Adipose tissue (tissue), 3 donors: ENCODE data around the gene PTN. TPM values are rescaled to one million over a fixed set of nuclear protein-coding genes. Genes with fewer than 3 reads are reported as not detected.

ENCODE experiments used
- H3K27ac ChIP-seq: one replicate; pipeline ENCODE4 v1.5.1; 2013; ENCODE audit warnings: low read depth, low read length
- WGBS, 3 donors: extraction: QIAGEN DNeasy Blood & Tissue Kit; methylation state at CpG; one replicate each; pipeline ENCODE4 v1.1.7; 2013; 5-methylcytosine and 5-hydroxymethylcytosine counted together
- polyA plus RNA-seq, 3 donors: library from polyadenylated mRNA; stranded (reverse); fragments of 200-250 nt; gene quantifications; one replicate each; pipeline ENCODE4 v1.2.3, GENCODE V29; 2013
- donor health status: healthy with polysubstance abuse.
- donor health status: Bipolar disorder and iron deficiency.
- donor health status: healthy.

The PTN gene
- polyA plus RNA-seq, 3 donors: 1.8 to 19.0 (median 10.6) TPM

DNA sequence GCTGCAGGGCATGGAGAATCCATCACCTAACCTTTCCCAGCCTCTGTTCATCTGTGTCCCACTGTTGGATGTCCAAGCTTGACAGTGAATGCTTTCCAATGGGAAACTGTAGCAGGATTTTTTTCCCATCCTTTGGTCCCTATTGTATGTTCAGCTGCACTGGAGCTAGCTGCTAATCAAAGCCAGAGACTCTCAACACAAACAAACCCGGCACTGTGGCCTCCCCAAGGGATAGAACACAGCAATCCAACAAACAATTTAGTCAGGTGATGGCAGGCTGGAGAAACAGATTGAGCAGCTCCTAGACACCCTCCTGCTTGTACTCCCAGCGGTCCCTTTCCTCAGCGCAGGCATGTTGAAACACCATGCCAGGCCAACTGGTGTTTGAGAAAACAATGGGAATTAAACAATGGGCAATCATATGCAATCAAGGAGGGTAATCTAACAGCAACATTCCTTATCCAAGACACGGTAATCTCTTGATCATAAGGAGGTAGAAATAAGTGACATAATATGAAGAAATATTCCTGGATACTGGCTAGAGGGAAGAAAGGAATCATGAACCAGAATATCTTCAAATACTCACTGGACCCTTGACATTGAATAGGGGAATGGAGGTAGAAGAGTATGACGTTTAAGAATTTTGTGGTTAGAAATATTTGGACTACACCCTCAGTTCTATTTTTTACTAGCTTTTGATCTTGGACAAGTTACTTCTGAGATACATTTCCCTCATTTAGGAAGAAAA lies 15.0 kb downstream of the PTN start:
- WGBS, 3 donors: 32 to 62% (median 44%) methylated on average over 5 of the region's 5 CpGs
- H3K27ac ChIP-seq: no peak overlapping the region

DNA sequence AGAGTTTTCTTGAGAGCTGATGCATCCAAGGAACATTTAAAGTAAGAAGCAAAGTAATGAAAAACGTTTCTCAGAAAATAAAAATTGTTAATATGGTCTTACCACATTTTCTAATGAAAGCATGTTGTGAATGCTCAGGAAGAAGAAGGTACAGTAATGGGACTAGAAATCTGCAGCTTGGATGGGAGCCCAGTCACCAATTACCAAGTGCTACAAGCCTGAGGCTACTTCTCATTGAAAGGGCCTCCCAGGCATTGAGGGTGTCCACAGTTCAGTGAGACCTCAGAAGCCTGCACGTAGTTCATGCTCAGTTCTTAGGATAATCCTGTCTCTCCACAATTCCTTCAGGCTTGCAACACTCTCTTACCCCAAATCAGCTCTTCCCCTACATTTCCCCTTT lies 17.6 kb downstream of the PTN start:
- H3K27ac ChIP-seq: no peak overlapping the region
- 61 to 67% (median 62%) methylated on average over 2 of the region's 2 CpGs for WGBS, 3 donors

DNA sequence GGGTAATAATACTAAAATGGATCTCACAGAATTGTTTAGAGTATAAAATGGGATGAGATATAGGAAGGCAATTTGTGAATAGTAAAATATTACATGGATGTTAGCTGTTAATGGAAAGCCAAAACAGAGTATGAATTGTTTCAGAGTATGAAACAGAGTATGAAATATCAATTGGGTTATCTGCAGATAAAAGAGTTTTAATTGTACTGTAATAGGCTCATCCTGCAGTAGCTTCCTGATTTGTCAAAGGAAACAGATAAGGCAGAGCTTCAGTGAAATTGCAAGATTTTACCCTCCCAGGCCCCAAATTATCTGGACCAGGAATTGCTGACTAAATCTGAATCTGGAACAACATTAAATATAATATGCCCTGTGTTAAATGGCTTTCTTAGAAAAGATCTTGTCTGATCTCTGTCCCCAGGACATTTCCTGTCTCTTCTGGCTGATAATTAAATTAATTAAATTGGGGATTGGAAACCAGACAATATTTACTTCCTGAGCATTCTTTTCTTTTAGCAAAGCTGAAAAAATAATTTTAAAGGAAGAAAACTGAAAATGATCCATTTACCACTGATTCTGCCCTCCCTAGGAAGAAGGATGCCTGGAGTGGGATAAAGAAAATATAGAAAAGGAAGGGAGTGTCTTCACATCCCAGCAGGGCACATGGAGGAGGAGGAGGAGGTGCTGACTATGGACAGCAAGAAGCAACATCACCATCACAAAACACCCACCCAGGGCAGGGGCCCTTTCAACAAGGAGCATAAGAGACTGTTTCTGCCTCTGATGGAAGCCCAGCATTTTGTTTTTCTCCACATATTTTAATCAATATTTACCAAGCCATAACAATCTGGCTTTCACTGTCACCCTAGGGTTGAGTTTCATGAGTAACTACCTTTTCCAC lies 18.5 kb downstream of the PTN start:
- no peak overlapping the region for H3K27ac ChIP-seq

DNA sequence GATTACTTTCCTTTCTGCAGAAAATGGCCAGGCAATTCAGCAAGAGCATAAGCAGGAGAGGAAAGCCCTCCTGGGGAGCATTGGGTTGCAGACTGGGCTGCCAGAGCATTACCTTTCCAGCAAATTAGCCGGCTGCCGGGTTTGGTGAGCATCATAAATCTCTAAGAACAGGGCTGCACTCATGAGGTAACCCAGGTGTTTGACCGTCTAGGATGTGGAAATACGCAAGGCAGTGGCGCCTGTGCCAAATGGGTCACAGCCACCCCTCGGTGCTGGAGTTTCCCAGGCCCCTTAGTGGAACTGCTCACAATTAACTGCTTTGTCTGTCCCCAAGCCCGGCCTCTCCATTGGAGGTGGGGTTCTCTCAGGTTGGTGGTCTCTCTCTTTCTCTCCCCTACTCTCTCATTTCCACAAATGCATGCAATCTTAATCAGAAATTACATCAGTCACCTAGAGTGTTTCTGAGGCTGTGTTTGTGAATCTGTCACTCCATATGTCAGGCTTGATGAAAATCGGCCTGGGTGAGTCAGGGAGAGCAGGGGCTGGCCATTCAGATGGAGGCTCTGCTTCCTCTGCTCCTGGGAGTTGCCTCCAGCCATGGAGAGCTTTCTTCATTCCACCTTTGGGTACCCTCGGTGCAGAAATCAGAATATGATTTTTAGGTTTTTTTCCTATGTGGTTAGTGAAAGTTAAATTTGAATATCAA lies 26.7 kb downstream of the PTN start:
- 78 to 80% (median 80%) methylated on average over 9 of the region's 9 CpGs for WGBS, 3 donors

DNA sequence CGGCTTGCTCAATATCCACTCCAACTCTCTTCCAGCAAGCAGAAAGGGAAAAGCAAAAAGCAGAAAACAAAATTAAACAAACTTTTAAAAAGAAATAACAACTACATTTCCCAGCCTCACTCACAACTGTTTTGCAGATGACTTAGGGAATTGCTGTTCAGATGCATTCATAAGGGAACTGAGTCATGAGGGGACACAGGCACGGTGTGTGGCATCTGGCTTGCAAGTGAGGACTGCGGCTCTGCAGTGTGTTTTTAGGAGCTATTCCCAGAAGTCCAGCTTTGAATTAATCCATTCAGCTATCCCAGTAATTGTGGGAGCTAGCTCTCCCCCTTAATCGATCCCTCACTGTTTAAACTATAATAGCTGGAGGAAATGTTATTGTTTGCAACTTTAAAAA lies 30.3 kb downstream of the PTN start:
- H3K27ac ChIP-seq: no peak overlapping the region
- 64 to 74% (median 66%) methylated on average over 4 of the region's 4 CpGs for WGBS, 3 donors

More for the DNA sequence above, 26.7 kb downstream of the PTN start:
- H3K27ac ChIP-seq: no peak overlapping the region

DNA sequence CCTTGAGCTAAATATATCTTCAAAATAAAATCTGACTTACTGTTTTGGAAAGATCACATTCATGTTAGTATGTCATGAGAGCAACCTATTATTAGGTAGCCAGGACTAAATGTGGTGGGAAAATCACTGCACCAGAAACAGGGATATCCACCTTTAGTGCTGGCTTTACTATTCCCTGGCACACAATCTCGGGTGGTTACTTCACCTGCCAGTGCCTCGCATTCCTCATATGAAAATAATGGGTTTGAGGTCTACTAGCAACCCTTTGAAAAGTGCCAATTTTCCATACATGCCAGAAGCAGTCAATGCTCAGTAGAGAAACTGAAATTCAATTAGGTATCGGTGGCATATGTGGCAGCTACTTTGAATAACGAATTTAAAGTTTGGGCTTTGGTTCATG lies 36.8 kb downstream of the PTN start:
- 74 to 79% (median 76%) methylated on average over 4 of the region's 4 CpGs for WGBS, 3 donors
- H3K27ac ChIP-seq: no peak overlapping the region

DNA sequence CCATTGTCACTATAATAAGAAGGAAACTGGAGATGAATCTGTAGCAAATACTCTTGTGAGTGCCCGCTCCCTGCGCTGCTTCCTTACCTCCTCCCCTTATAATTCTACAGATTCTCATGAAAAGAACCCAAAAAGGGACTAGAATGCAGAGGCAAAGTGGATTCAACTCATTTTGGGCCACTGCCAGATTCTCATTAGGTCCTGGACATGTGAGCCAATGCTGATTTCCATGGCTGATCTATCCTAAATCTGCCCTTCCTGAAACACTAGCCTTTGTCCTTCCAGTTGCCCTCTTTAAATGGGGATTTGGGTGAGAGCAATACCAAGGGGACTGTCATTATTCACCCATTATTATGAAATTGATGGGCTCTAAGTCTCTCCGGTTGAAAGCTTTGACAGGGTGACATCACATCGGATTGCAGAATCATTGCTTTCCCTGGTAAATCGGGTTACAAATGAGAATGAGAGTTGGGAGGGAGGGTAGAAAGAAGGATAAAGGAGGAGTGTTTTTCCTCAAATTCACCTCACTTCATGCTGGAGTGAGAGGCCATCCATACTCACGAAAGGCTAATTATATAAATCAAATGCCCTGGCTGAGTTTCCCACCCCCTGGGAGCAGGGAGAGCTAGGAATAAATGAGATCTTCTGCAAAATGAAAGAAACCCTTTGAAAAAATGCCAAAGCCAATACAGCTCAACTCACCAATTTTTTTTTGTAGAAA lies 37.5 kb downstream of the PTN start:
- 59 to 76% (median 63%) methylated on average over 6 of the region's 6 CpGs for WGBS, 3 donors

DNA sequence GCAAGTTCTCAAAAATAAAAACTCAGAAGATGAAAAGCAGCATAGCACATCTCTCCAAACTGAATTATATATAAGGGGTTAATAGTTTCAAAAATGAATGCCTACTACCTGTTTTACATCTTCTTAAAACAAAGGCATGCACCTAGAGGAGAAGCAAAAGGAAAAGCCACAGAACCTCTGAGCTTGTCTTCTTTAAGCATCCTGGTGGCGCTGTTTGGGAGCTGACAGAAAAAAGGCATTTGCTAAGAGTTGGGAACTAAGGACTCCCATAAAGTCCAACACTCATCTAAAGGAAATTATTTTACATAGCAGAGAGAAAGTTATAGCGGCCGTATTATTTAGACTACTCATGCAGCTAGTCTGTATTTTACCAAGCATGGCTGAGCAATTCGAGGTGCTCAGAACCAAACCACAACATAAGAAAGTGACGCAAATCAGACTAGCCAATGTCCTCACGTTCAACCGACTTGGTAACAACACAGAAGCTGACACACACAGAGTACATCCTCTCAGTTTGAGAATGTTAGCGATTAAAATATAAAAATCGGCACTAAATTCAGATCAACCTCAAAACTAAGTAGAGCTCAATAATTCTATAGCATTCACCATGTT lies 38.8 kb downstream of the PTN start:
- H3K27ac ChIP-seq: no peak overlapping the region
- 82 to 85% (median 83%) methylated on average over 9 of the region's 9 CpGs for WGBS, 3 donors

More for the DNA sequence above, 37.5 kb downstream of the PTN start:
- H3K27ac ChIP-seq: no peak overlapping the region

DNA sequence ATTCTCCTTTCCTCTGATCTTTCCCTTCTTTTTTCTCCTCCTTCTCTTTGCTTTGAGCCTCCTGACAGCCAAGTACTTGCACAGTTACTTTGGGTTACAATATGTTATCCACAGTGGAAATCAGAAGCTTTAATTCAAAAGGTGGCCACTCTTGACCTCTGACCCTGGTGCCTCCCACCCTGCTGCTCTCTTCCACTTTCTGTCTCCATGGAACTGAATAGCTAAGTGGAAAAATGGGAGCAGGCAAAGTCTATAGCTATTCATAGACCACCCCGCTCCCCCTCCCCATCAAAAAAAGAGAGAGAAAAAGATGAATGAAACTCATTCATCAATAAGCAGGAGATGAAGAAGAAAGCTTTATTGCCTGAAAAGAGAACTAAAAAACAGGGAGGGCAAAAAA lies 39.4 kb downstream of the PTN start:
- no peak overlapping the region for H3K27ac ChIP-seq
- 91 to 100% (median 92%) methylated on average over 1 of the region's 1 CpG for WGBS, 3 donors

DNA sequence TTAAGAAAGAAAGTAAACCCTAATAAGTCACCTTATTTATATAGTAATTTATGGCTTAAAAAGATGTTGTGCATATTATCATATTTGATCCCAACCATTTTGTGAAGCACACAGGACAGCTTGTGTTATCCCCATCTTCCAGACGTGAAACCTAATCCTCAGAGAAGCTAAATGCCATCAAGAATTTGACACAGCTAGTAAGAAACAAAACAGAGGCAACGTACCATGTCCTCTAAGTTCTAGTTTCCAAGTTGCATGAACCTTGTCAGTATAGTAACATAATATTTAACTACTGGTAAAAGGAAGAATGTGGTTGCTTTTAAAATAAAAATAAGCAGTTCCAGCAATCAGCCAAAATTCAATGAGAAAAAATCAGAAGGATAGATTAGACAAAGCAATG lies 41.5 kb downstream of the PTN start:
- 73 to 81% (median 78%) methylated on average over 2 of the region's 2 CpGs for WGBS, 3 donors
- H3K27ac ChIP-seq: no peak overlapping the region

DNA sequence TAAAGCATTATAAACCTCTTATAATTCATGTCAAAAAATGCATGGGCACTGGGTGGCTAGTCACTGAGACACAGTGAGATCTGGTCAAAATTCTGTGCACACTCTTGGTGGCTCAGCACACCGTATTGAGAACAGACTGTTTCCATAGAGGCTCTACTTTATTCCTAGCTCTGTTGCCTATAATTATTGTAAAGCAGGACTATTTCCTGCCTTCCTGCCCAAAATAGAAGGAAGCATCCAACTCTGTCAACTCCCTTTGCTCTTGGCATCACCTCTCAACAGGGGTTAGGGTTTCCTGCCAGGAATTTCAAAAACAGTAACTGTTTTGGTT lies 45.1 kb downstream of the PTN start:
- WGBS, 3 donors: 39 to 64% (median 58%) methylated on average over 1 of the region's 1 CpG
- no peak overlapping the region for H3K27ac ChIP-seq

DNA sequence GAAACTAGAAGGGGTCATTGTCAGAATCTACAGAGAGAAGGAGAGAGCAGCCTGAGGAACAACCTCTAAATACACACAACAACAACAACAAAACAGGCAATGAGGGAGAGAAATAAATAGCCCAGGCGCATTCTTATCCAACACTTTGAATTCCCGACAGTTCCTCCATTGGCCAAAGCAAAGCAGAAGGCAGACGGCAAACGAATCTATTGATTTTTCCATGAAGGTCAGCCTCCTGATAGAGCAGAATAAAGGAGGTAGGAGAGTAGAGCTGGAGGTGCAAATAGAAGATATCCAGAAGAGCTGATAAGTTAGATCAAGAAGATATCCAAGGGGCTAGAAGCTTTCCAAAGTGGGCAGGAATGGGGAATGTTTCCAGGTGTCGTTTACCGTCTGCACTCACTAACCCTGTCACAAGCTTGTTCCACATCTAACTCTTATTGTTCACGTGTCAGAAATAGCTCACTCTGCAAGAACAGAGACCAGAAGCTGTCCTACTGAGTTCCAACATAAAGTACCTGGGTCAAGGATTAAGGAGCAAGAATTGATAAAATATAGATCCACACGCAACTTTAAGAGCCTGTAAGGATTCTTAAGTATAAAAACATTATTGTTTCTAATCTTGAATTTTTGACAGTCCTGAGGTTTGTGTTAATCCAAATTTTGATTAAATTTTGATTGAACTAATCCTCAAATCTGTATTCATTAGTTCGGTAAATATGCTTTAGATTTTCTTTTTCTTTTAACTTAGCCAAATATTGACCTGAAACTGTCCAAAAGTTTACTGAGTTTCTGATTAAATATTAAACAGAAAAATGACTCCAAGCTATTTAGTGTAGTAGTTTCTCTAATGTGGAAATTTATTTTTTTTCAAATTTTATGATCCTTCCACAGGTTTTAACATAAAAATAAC lies 45.7 kb downstream of the PTN start:
- no peak overlapping the region for H3K27ac ChIP-seq
- 22 to 79% (median 74%) methylated on average over 9 of the region's 9 CpGs for WGBS, 3 donors

DNA sequence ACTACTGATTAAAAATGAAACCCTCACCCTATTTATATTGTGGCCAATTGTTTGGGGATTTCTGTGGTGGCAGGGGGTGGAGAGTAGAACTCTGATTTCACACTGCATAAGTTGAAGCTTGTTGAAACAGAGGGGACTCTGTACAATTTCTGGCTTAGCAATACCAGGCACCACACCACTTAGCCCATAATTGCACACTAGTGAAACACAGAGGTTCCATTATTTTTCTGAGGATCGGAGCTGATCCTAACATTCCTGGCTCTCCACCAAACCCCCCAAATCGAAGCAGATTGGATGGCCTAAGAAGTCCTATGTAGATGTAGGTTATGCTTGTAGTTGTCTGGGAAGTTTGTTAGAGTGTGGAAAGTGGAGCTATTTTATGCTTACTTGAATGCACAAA lies 47.0 kb downstream of the PTN start:
- 59 to 65% (median 62%) methylated on average over 2 of the region's 2 CpGs for WGBS, 3 donors
- H3K27ac ChIP-seq: no peak overlapping the region

DNA sequence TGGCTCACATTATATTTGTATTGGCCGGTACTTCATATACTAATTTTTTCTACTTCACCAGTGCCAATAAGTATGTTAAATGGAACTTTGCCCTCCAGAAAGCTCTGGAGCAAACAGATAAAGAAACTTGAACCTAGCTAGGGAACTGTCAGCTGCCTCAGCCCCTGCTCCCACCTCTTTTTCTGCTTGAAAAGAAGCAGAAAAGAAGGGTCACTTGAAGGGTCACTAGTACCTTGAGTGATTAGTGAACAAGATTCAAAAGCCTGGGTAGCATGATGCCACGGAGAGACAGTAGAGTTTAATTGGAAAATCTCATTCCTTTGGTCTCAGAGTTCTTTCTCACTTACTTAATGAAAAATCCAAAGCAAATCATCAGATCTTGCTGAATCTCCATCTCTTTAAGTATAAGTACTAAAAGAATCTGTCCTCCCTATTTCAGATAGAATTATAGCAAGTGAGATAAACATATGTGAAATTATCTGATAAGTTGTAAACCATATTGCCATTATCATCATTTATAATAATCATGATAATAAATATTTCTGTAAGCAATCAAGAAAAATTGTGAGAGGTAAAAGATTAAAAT lies 47.7 kb downstream of the PTN start:
- H3K27ac ChIP-seq: no peak overlapping the region

DNA sequence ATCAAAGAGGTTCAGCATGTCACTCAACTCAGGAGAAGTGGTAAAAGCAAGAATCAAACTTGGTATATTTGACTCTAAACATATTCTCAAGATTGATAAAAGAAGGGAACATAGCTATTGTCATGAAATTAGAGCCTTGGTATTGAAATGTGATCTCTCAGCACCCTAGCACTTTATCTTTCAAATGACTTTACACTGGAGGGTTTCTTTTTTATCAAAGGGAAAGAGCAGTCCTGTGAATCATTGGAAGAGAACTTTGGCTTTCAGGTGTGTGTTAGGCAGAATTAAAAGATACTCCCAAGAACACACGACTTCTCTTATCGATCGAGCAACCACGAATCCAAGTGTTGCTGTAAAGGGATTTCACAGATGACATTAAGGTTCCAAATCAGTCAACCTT lies 54.4 kb downstream of the PTN start:
- WGBS, 3 donors: 66 to 83% (median 80%) methylated on average over 4 of the region's 4 CpGs
- H3K27ac ChIP-seq: no peak overlapping the region

More for the DNA sequence above, 47.7 kb downstream of the PTN start:
- WGBS, 3 donors: 43 to 84% (median 78%) methylated on average over 2 of the region's 2 CpGs

DNA sequence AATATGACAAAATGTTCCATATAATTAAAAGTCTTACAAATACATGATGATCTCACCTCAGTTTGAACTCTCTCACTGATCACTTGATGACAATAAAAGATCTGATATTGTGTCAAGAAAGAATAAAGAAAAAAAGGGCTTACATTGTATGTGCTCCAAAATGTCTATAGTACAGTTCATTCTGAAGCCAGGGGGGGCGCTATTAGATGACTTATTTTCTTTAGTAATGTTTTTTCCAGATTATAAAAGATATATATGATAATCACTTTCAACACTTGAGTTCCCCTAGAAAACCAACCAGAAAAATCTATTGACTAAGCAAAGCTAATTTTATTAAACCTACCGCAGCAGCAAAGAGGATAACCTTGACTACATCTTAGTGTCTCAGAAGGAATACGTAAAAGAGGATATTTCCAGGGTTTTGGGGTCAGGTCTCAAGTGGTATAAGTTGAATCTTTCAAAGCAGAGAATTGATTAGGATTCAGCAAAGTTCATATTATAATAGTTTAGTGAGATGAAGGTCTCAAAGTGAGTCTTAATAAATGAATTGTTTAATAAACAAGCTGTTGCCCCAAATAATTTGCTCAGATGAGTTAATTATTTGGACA lies 55.8 kb downstream of the PTN start:
- H3K27ac ChIP-seq: no peak overlapping the region
- 72 to 78% (median 74%) methylated on average over 3 of the region's 3 CpGs for WGBS, 3 donors

DNA sequence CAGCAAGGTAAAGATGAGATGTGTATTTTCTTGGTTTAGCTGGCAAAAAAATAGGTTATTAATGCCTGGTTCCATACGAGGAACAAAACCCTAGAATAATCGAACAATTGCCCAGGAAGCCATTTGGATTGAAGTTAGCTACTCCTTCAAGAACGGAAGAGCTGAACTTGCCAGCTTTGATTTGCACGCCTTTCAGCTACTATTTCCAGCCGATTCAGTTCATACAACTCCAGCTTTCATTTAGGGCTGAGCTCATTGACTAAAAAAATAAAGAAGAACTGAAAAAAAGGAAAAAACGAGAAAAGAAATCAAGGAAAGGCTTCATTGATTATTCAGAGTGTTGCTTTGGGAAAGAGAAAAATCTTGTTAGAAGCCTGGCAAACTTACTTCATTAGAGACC lies 60.4 kb downstream of the PTN start:
- WGBS, 3 donors: 83 to 85% (median 85%) methylated on average over 6 of the region's 6 CpGs
- H3K27ac ChIP-seq: no peak overlapping the region
